Measurements from ENCODE around the gene FOXB1. TPM values are rescaled to one million over a fixed set of nuclear protein-coding genes. Genes with fewer than 3 reads are reported as not detected.

Gene FOXB1
- total and polyA plus RNA-seq, 2 donors (not counting 1 experiment from before 2014, with no cell fraction given): not detected

GRCh38 chr15:60009124-60009960 is 5.2 kb downstream of the FOXB1 start:
- H3K27me3 Mint-ChIP-seq: peaks cover 78% of the 10 kb centered on the region
- H4K20me1 ChIP-seq (ENCODE audit: control insufficient read depth, insufficient read depth, low read length, poor library complexity, severe bottlenecking): no peaks in the 10 kb centered on the region
- peaks cover 23 to 28% of the 10 kb centered on the region in 2 donors for H3K4me1 ChIP-seq (ENCODE audit: control insufficient read depth in 2 of 2, insufficient read depth in 2 of 2, low read length in 2 of 2)
- H3K4me2 ChIP-seq (replicated peaks; ENCODE audit: low read depth, low read length, poor library complexity, severe bottlenecking): no peak overlapping the region
- peaks cover 23% of the 10 kb centered on the region for H3K4me1 Mint-ChIP-seq
- POLR2A ChIA-PET: no interaction called here
- CTCF ChIA-PET: interaction anchor here (0.5 kb wide), 1 partner anchor 231 kb away, joined by 3 read pairs; no protein-coding TSS in a partner anchor
- no peaks in the 10 kb centered on the region for H3K9me3 Mint-ChIP-seq (ENCODE audit: insufficient read depth)
- intact Hi-C loops (cut with micrococcal nuclease): no loop called here
- no peak overlapping the region for H3K27ac ChIP-seq (ENCODE audit: low read length in 2 of 2)
- H3K79me2 ChIP-seq (ENCODE audit: control insufficient read depth, insufficient read depth, low read length): no peaks in the 10 kb centered on the region
- H3K9me3 ChIP-seq (ENCODE audit: control extremely low read depth in 1 of 3, control insufficient read depth in 2 of 3, insufficient read depth in 1 of 3, low read length in 2 of 3): peaks cover 0 to 22% (median 0%) of the 10 kb centered on the region in 3 donors
- H3K4me3 ChIP-seq (ENCODE audit: control extremely low read depth in 1 of 5, extremely low read depth in 1 of 5, insufficient read depth in 1 of 5, low read depth in 2 of 5, low read length in 4 of 5): no peak overlapping the region
- ATAC-seq (ENCODE audit: low read depth) (no peak), DNase-seq (no peak)
- H3K36me3 ChIP-seq (replicated peaks in 1 of 2; ENCODE audit: control extremely low read depth in 1 of 2, control insufficient read depth in 1 of 2, extremely low read depth in 1 of 2, insufficient read depth in 2 of 2, low read length in 1 of 2): no peaks in the 10 kb centered on the region
- H3K27me3 ChIP-seq (replicated peaks in 1 of 4; ENCODE audit: control extremely low read depth in 1 of 4, control insufficient read depth in 3 of 4, insufficient read depth in 4 of 4, low read length in 3 of 4): peaks cover 0 to 59% (median 52%) of the 10 kb centered on the region in 4 experiments
- H3K27ac Mint-ChIP-seq: no peak overlapping the region
- H3K4me3 Mint-ChIP-seq: no peak overlapping the region
- no peak overlapping the region for H2AFZ ChIP-seq (ENCODE audit: insufficient read depth, low read depth, low read length, poor library complexity, severe bottlenecking)
- WGBS (ENCODE audit: insufficient coverage): 60% methylated on average over 1 of the region's 6 CpGs
- TF ChIP-seq EZH2 (IDR thresholded peaks at IDR 0.05; ENCODE audit: borderline replicate concordance, insufficient read depth, low read depth, low read length, poor library complexity, severe bottlenecking) (no peak), CTCF (IDR thresholded peaks at IDR 0.05) (no peak)
- H3K9ac ChIP-seq (ENCODE audit: low read length): no peak overlapping the region
